ENCODE data around the gene DNAI2.

DNA sequence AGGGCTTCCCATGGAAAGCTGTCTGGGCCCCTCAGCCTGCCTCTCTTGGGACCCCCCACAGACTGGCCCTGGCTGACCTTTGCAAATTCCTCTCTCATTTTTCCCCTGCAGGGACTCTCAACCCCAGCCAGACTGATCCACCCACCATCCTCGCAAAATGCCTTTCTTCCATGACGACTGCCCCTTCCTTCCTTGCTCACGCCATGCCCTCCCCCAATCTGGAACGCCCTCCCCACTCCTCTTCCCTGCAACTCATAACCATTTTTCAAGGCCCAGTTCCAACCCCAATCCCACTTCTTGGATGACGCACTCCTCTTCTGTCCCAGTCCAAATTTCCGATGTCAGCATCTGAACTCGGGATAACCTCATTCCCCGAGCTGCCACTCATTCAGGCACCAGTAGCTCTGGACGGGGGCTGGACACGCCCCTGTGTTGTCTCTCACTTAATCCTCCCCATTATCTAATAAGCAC is 1.3 kb upstream of the DNAI2 start:
- no peak for TF ChIP-seq POLR2AphosphoS5 (IDR thresholded peaks at IDR 0.05; ENCODE audit: low read depth, low read length)
- no peak for TF ChIP-seq SIN3A (IDR thresholded peaks at IDR 0.05; ENCODE audit: borderline replicate concordance, insufficient read depth, low read length)
- TF ChIP-seq FOXP2 (optimal IDR thresholded peaks at IDR 0.05; ENCODE audit: borderline replicate concordance, extremely low read depth, extremely low read length, insufficient read depth) = no peak

Measured in PFSK-1 (cell line).